Common myeloid progenitor, CD34-positive (primary cell): ENCODE results near the gene PPEF1.

Source experiments
- CTCF ChIA-PET: fragments of 350-600 bp; sonication (Branson Sonifier 250); formaldehyde crosslinking; loops from one replicate; lab custom pipeline; 2021; ENCODE audit warnings: antibody characterized with exemption; lab: Charles Lee
- POLR2A ChIA-PET: fragments of 350-600 bp; sonication (Branson Sonifier 250); formaldehyde crosslinking; loops from one replicate; lab custom pipeline; 2021; ENCODE audit warnings: antibody characterized with exemption; lab: Charles Lee
- DNase-seq, 3 donors: peaks; one replicate each; pipeline versions ENCODE4 v3.0.0 to v3.0.0-alpha.2; 2013
- H3K27ac ChIP-seq, 2 experiments: 1 replicate in 1 of 2; 2 replicates in 1 of 2; pipeline ENCODE4 v1.7.0; 2013; ENCODE audit warnings: inconsistent platforms in 2 of 2, low read length in 2 of 2, mild to moderate bottlenecking in 2 of 2, low read depth in 1 of 2, moderate library complexity in 1 of 2; ENCODE audit not compliant: severe bottlenecking in 2 of 2, insufficient read depth in 1 of 2, poor library complexity in 1 of 2
- H3K27me3 ChIP-seq, 5 experiments: replicated peaks in 2 of 5; 1 replicate in 3 of 5; 2 replicates in 2 of 5; pipeline versions ENCODE4 v1.6.1 to v1.7.0; 2013; ENCODE audit warnings: low read length in 4 of 5, mild to moderate bottlenecking in 2 of 5, moderate library complexity in 2 of 5, inconsistent platforms in 1 of 5; ENCODE audit not compliant: insufficient read depth in 5 of 5, control insufficient read depth in 4 of 5
- H3K36me3 ChIP-seq, 4 experiments: 1 replicate in 2 of 4; 2 replicates in 2 of 4; pipeline versions ENCODE4 v1.6.1 to v1.7.0; 2013; ENCODE audit warnings: low read length in 3 of 4, control low read depth in 1 of 4, mild to moderate bottlenecking in 1 of 4; ENCODE audit not compliant: control insufficient read depth in 4 of 4, insufficient read depth in 4 of 4
- H3K4me1 ChIP-seq, 4 experiments: 1 replicate in 3 of 4; 2 replicates in 1 of 4; pipeline versions ENCODE4 v1.6.1 to v1.7.1; 2013; ENCODE audit warnings: low read length in 3 of 4, mild to moderate bottlenecking in 3 of 4, control low read depth in 1 of 4, inconsistent platforms in 1 of 4, moderate library complexity in 1 of 4; ENCODE audit not compliant: control insufficient read depth in 4 of 4, insufficient read depth in 4 of 4; ENCODE audit errors: control extremely low read depth in 1 of 4
- H3K4me3 ChIP-seq, 7 experiments: 1 replicate in 4 of 7; 2 replicates in 3 of 7; pipeline versions ENCODE4 v1.5.1 to v1.7.0; 2013; ENCODE audit warnings: mild to moderate bottlenecking in 7 of 7, low read length in 6 of 7, moderate library complexity in 6 of 7, inconsistent platforms in 2 of 7, low read depth in 2 of 7, control low read depth in 1 of 7; ENCODE audit not compliant: insufficient read depth in 4 of 7, control insufficient read depth in 1 of 7; ENCODE audit errors: extremely low read depth in 1 of 7
- H3K9me3 ChIP-seq, 5 experiments: 1 replicate in 4 of 5; 2 replicates in 1 of 5; pipeline versions ENCODE4 v1.6.1 to v1.7.1; 2013; ENCODE audit warnings: low read length in 4 of 5, mild to moderate bottlenecking in 2 of 5, inconsistent platforms in 1 of 5, low read depth in 1 of 5, moderate library complexity in 1 of 5; ENCODE audit not compliant: control insufficient read depth in 4 of 5, insufficient read depth in 2 of 5; ENCODE audit errors: control extremely low read depth in 1 of 5
- WGBS: methylation state at CpG from one replicate; pipeline ENCODE4 v1.1.5; 2013; ENCODE audit not compliant: insufficient coverage; 5-methylcytosine and 5-hydroxymethylcytosine counted together

Gene PPEF1

GRCh38 chrX:18701621-18702361 is 5.7 kb upstream of the PPEF1 start:
- ChIA-PET CTCF (no interaction called here), POLR2A (no interaction called here)
- H3K9me3 ChIP-seq = no peaks in the 10 kb centered on the region
- 76% methylated on average over 2 of the region's 5 CpGs for WGBS
- H3K27me3 ChIP-seq = peaks cover 0 to 3% (median 0%) of the 10 kb centered on the region in 5 experiments
- H3K4me3 ChIP-seq = no peak overlapping the region
- no peak for DNase-seq
- no peaks in the 10 kb centered on the region for H3K4me1 ChIP-seq
- H3K27ac ChIP-seq = no peak overlapping the region
- no peaks in the 10 kb centered on the region for H3K36me3 ChIP-seq

- CTCF ChIA-PET = no interaction called here
- POLR2A ChIA-PET = no interaction called here
Observed at GRCh38 chrX:18702362-18703195, 4.9 kb upstream of the PPEF1 start.

GRCh38 chrX:18709833-18710232 is 2.4 kb downstream of the PPEF1 start:
- Histone ChIP-seq H3K4me3 (no peak overlapping the region), H3K4me1 (peaks cover 0 to 5% (median 2%) of the 10 kb centered on the region in 4 experiments), H3K36me3 (no peaks in the 10 kb centered on the region), H3K9me3 (no peaks in the 10 kb centered on the region), H3K27ac (no peak overlapping the region), H3K27me3 (peaks cover 0 to 2% (median 0%) of the 10 kb centered on the region in 5 experiments)
- ChIA-PET POLR2A (no interaction called here), CTCF (no interaction called here)
- 80% methylated on average over 1 of the region's 3 CpGs for WGBS
- no peak for DNase-seq

More at GRCh38 chrX:18702362-18703195, 4.9 kb upstream of the PPEF1 start:
- Histone ChIP-seq H3K4me3 (no peak overlapping the region), H3K27ac (no peak overlapping the region), H3K9me3 (no peaks in the 10 kb centered on the region), H3K4me1 (peaks cover 0 to 4% (median 2%) of the 10 kb centered on the region in 4 experiments), H3K36me3 (no peaks in the 10 kb centered on the region), H3K27me3 (peaks cover 0 to 3% (median 0%) of the 10 kb centered on the region in 5 experiments)
- 83% methylated on average over 6 of the region's 12 CpGs for WGBS
- DNase-seq = no peak

- Histone ChIP-seq H3K4me1 (no peaks in the 10 kb centered on the region), H3K27me3 (no peaks in the 10 kb centered on the region), H3K36me3 (no peaks in the 10 kb centered on the region), H3K27ac (no peak overlapping the region), H3K9me3 (no peaks in the 10 kb centered on the region), H3K4me3 (no peak overlapping the region)
- POLR2A ChIA-PET = no interaction called here
- no peak for DNase-seq
- 98% methylated on average over 6 of the region's 9 CpGs for whole genome bisulfite sequencing
- CTCF ChIA-PET = no interaction called here
Observed at GRCh38 chrX:18714910-18715309, 7.5 kb downstream of the PPEF1 start.

GRCh38 chrX:18719852-18720251 is 12.4 kb downstream of the PPEF1 start:
- WGBS = 78% methylated on average over 1 of the region's 4 CpGs
- Histone ChIP-seq H3K4me3 (no peak overlapping the region), H3K4me1 (no peaks in the 10 kb centered on the region), H3K27ac (no peak overlapping the region), H3K27me3 (no peaks in the 10 kb centered on the region), H3K9me3 (no peaks in the 10 kb centered on the region), H3K36me3 (no peaks in the 10 kb centered on the region)
- ChIA-PET POLR2A (no interaction called here), CTCF (no interaction called here)
- no peak for DNase-seq

GRCh38 chrX:18721683-18722499 is 14.4 kb downstream of the PPEF1 start:
- Histone ChIP-seq H3K4me3 (no peak overlapping the region), H3K9me3 (no peaks in the 10 kb centered on the region), H3K27ac (no peak overlapping the region), H3K4me1 (peaks cover 0 to 5% (median 0%) of the 10 kb centered on the region in 4 experiments), H3K36me3 (no peaks in the 10 kb centered on the region), H3K27me3 (no peaks in the 10 kb centered on the region)
- no peak for DNase-seq
- WGBS = 91% methylated on average over 6 of the region's 8 CpGs
- ChIA-PET CTCF (no interaction called here), POLR2A (no interaction called here)
